Nephron (organoid): ENCODE results near the gene DLGAP4.

Experiments used
- H3K27ac Mint-ChIP-seq, 3 experiments: 2 replicates each; pipeline ENCODE4 v1.8.0; 2020; ENCODE audit warnings: mixed read lengths in 3 of 3, mild to moderate bottlenecking in 2 of 3, moderate library complexity in 1 of 3
- H3K27me3 Mint-ChIP-seq: 2 replicates; pipeline ENCODE4 v1.8.0; 2021; ENCODE audit warnings: low read depth, mild to moderate bottlenecking, moderate library complexity, mixed read lengths
- H3K36me3 Mint-ChIP-seq: 2 replicates; pipeline ENCODE4 v1.8.0; 2020; ENCODE audit warnings: low read depth, mixed read lengths
- H3K4me1 Mint-ChIP-seq: 2 replicates; pipeline ENCODE4 v1.8.0; 2020; ENCODE audit warnings: mixed read lengths
- H3K4me3 Mint-ChIP-seq, 3 experiments: 2 replicates each; pipeline ENCODE4 v1.8.0; 2020; ENCODE audit warnings: mild to moderate bottlenecking in 3 of 3, mixed read lengths in 3 of 3, moderate library complexity in 2 of 3
- H3K9me3 Mint-ChIP-seq: 2 replicates; pipeline ENCODE4 v1.8.0; 2020; ENCODE audit warnings: mixed read lengths
- CTCF ChIP-seq, 3 experiments: fragments of 200-600 bp; sonication (generic); IDR thresholded peaks; one replicate each; pipeline ENCODE4 v1.5.0; 2021; ENCODE audit warnings: antibody characterized with exemption in 3 of 3; ENCODE audit not compliant: unreplicated experiment in 3 of 3

Gene DLGAP4

GRCh38 chr20:36368869-36369268 lies 62.7 kb downstream of the DLGAP4 start:
- Mint-ChIP-seq H3K27ac (no peak overlapping the region), H3K4me3 (no peak overlapping the region), H3K27me3 (peaks cover 34% of the 10 kb centered on the region), H3K4me1 (no peaks in the 10 kb centered on the region), H3K9me3 (no peaks in the 10 kb centered on the region), H3K36me3 (no peaks in the 10 kb centered on the region)
- no peak for TF ChIP-seq CTCF (IDR thresholded peaks at IDR 0.05; ENCODE audit: unreplicated experiment in 3 of 3)

- H3K36me3 Mint-ChIP-seq: no peaks in the 10 kb centered on the region
- H3K4me1 Mint-ChIP-seq: no peaks in the 10 kb centered on the region
- no peak for TF ChIP-seq CTCF (IDR thresholded peaks at IDR 0.05; ENCODE audit: unreplicated experiment in 3 of 3)
- H3K4me3 Mint-ChIP-seq: no peak overlapping the region
- H3K9me3 Mint-ChIP-seq: no peaks in the 10 kb centered on the region
- H3K27ac Mint-ChIP-seq: no peak overlapping the region
- peaks cover 35% of the 10 kb centered on the region for H3K27me3 Mint-ChIP-seq
Measured at GRCh38 chr20:36369739-36370138, 63.6 kb downstream of the DLGAP4 start.

GRCh38 chr20:36370991-36371790 lies 65.1 kb downstream of the DLGAP4 start:
- H3K27me3 Mint-ChIP-seq: peaks cover 35% of the 10 kb centered on the region
- no peak for TF ChIP-seq CTCF (IDR thresholded peaks at IDR 0.05; ENCODE audit: unreplicated experiment in 3 of 3)
- no peaks in the 10 kb centered on the region for H3K9me3 Mint-ChIP-seq
- H3K4me3 Mint-ChIP-seq: no peak overlapping the region
- H3K36me3 Mint-ChIP-seq: no peaks in the 10 kb centered on the region
- no peak overlapping the region for H3K27ac Mint-ChIP-seq
- no peaks in the 10 kb centered on the region for H3K4me1 Mint-ChIP-seq

GRCh38 chr20:36372666-36373065 lies 66.5 kb downstream of the DLGAP4 start:
- Mint-ChIP-seq H3K4me1 (no peaks in the 10 kb centered on the region), H3K4me3 (no peak overlapping the region), H3K9me3 (no peaks in the 10 kb centered on the region), H3K27ac (no peak overlapping the region), H3K36me3 (no peaks in the 10 kb centered on the region), H3K27me3 (peaks cover 44% of the 10 kb centered on the region)
- TF ChIP-seq CTCF (IDR thresholded peaks at IDR 0.05; ENCODE audit: unreplicated experiment in 3 of 3): no peak

- Mint-ChIP-seq H3K9me3 (no peaks in the 10 kb centered on the region), H3K36me3 (no peaks in the 10 kb centered on the region), H3K4me3 (no peak overlapping the region), H3K27ac (no peak overlapping the region), H3K4me1 (no peaks in the 10 kb centered on the region), H3K27me3 (peaks cover 44% of the 10 kb centered on the region)
- no peak for TF ChIP-seq CTCF (IDR thresholded peaks at IDR 0.05; ENCODE audit: unreplicated experiment in 3 of 3)
Measured at GRCh38 chr20:36373089-36373488, 67.0 kb downstream of the DLGAP4 start.

- H3K4me3 Mint-ChIP-seq: no peak overlapping the region
- H3K4me1 Mint-ChIP-seq: no peaks in the 10 kb centered on the region
- no peak overlapping the region for H3K27ac Mint-ChIP-seq
Measured at GRCh38 chr20:36374995-36375394, 68.9 kb downstream of the DLGAP4 start.

More at GRCh38 chr20:36374995-36375394, 68.9 kb downstream of the DLGAP4 start:
- Mint-ChIP-seq H3K36me3 (no peaks in the 10 kb centered on the region), H3K27me3 (peaks cover 57% of the 10 kb centered on the region), H3K9me3 (no peaks in the 10 kb centered on the region)
- TF ChIP-seq CTCF (IDR thresholded peaks at IDR 0.05; ENCODE audit: unreplicated experiment in 3 of 3): no peak
